GM23248 (cell line): ENCODE measurements around the gene PCSK9.

Source experiments
- EZH2 ChIP-seq: fragments of 200-600 bp; sonication (generic); IDR thresholded peaks from 2 replicates; pipeline ENCODE4 v1.6.1; 2018; ENCODE audit warnings: antibody characterized with exemption, mild to moderate bottlenecking; ENCODE audit not compliant: insufficient read depth, poor library complexity, severe bottlenecking
- EZH2phosphoT487 ChIP-seq: fragments of 200-600 bp; sonication (generic); IDR thresholded peaks from 2 replicates; pipeline ENCODE4 v1.6.1; 2018; ENCODE audit warnings: antibody characterized with exemption, moderate library complexity, mild to moderate bottlenecking, low read depth; ENCODE audit not compliant: insufficient read depth

DNA sequence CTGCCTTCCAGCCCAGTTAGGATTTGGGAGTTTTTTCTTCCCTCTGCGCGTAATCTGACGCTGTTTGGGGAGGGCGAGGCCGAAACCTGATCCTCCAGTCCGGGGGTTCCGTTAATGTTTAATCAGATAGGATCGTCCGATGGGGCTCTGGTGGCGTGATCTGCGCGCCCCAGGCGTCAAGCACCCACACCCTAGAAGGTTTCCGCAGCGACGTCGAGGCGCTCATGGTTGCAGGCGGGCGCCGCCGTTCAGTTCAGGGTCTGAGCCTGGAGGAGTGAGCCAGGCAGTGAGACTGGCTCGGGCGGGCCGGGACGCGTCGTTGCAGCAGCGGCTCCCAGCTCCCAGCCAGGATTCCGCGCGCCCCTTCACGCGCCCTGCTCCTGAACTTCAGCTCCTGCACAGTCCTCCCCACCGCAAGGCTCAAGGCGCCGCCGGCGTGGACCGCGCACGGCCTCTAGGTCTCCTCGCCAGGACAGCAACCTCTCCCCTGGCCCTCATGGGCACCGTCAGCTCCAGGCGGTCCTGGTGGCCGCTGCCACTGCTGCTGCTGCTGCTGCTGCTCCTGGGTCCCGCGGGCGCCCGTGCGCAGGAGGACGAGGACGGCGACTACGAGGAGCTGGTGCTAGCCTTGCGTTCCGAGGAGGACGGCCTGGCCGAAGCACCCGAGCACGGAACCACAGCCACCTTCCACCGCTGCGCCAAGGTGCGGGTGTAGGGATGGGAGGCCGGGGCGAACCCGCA is at the start of gene PCSK9:
- peak; percentile 40 for TF ChIP-seq EZH2
- no peak for TF ChIP-seq EZH2phosphoT487
